Activated naive CD8-positive, alpha-beta T cell treated with anti-CD3 and anti-CD28 coated beads, Interleukin-2, amount 50 U/mL, for 16 hours (primary cell): ENCODE results near the gene CHST14.

ENCODE experiments used
- DNase-seq: peaks from one replicate; pipeline ENCODE4 v3.0.0-alpha.2; 2020; ENCODE audit warnings: low read depth, low spot score

CHST14 gene

GRCh38 chr15:40489274-40490175, 18.7 kb downstream of the CHST14 start:
- no peak for DNase-seq

- peak; percentile 42 for DNase-seq
Observed at GRCh38 chr15:40493089-40493840, 22.5 kb downstream of the CHST14 start.

- no peak for DNase-seq
Observed at GRCh38 chr15:40495516-40495915, 24.7 kb downstream of the CHST14 start.

- no peak for DNase-seq
Observed at GRCh38 chr15:40498418-40498817, 27.6 kb downstream of the CHST14 start.

GRCh38 chr15:40498891-40499290, 28.1 kb downstream of the CHST14 start:
- DNase-seq: no peak

- no peak for DNase-seq
Observed at GRCh38 chr15:40499931-40500330, 29.1 kb downstream of the CHST14 start.

GRCh38 chr15:40500568-40501330, 30.0 kb downstream of the CHST14 start:
- no peak for DNase-seq

- no peak for DNase-seq
Observed at GRCh38 chr15:40501487-40501886, 30.7 kb downstream of the CHST14 start.

GRCh38 chr15:40506964-40507571, 36.3 kb downstream of the CHST14 start:
- peak; percentile 18 for DNase-seq

GRCh38 chr15:40508216-40508615, 37.4 kb downstream of the CHST14 start:
- no peak for DNase-seq

GRCh38 chr15:40510201-40510600, 39.4 kb downstream of the CHST14 start:
- no peak for DNase-seq

GRCh38 chr15:40511093-40511471, 40.3 kb downstream of the CHST14 start:
- no peak for DNase-seq

- no peak for DNase-seq
Observed at GRCh38 chr15:40511472-40512133, 40.8 kb downstream of the CHST14 start.

- no peak for DNase-seq
Observed at GRCh38 chr15:40512440-40512839, 41.7 kb downstream of the CHST14 start.

GRCh38 chr15:40513609-40514008, 42.8 kb downstream of the CHST14 start:
- DNase-seq: no peak

GRCh38 chr15:40516322-40516721, 45.5 kb downstream of the CHST14 start:
- DNase-seq: no peak
